Activated CD4-positive, alpha-beta T cell treated with anti-CD3 and anti-CD28 coated beads, Interleukin-2, amount 10 ng/mL, durations not matched to agents 7 days and 5 days (primary cell): Measurements from ENCODE around the gene BST2. TPM values are rescaled to one million over a fixed set of nuclear protein-coding genes. Genes with fewer than 3 reads are reported as not detected.
A peak's percentile ranks its signal among the peaks of the same experiment; 100 is the strongest.

Source experiments
- CTCF ChIA-PET: fragments of 350-600 bp; sonication (Branson Sonifier 250); formaldehyde crosslinking; loops from one replicate; lab custom pipeline; 2021; ENCODE audit warnings: antibody characterized with exemption; lab: Charles Lee
- POLR2A ChIA-PET: fragments of 350-600 bp; sonication (Branson Sonifier 250); formaldehyde crosslinking; loops from one replicate; lab custom pipeline; 2021; ENCODE audit warnings: antibody characterized with exemption; lab: Charles Lee
- DNase-seq: peaks from one replicate; pipeline ENCODE4 v3.0.0-alpha.2; 2020
- H3K27ac Mint-ChIP-seq: one replicate; pipeline ENCODE4 v1.8.0; 2021; ENCODE audit warnings: mild to moderate bottlenecking, moderate library complexity, mixed read lengths
- H3K27me3 Mint-ChIP-seq: one replicate; pipeline ENCODE4 v1.8.0; 2021; ENCODE audit warnings: mixed read lengths
- H3K36me3 Mint-ChIP-seq: one replicate; pipeline ENCODE4 v1.8.0; 2021; ENCODE audit warnings: low read depth, mixed read lengths
- H3K4me1 Mint-ChIP-seq: one replicate; pipeline ENCODE4 v1.8.0; 2021; ENCODE audit warnings: mixed read lengths
- H3K4me3 Mint-ChIP-seq: one replicate; pipeline ENCODE4 v1.8.0; 2021; ENCODE audit warnings: mild to moderate bottlenecking, moderate library complexity, mixed read lengths
- H3K9me3 Mint-ChIP-seq: one replicate; pipeline ENCODE4 v1.8.0; 2021; ENCODE audit warnings: mixed read lengths
- total RNA-seq, 2 experiments: library from RNA; stranded (reverse); gene quantifications; one replicate each; pipeline ENCODE4 v1.2.3, GENCODE V29; 2021

Gene BST2
- total RNA-seq, 2 experiments from 2014 or later, result 192 to 198 TPM

DNA sequence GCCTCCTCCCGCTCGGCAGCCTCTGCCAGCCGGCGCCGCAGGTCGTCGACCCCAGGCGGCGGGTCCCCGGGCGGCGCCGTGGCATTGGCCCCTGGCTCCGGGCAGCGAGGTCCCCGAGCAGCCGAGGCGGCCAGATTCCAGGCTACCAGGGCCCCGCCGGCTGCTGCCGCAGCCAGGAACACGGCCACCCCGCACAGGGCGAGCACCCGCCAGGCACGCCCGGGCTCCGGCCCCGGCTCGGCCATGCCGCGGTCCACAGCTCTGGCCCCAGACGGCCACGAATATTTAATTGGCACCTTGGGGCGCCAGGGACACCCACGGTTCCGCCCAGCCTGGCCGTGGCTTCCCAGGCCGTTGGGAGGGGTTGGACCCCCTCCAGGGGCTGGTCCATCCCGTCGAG, 11.5 kb downstream of the BST2 start, which contains the start of gene CCDC194:
CCDC194 (minus strand) TSS at position 283 of the 400 bp plus-strand sequence; CDS start at position 245, 38 bp downstream.
- ChIA-PET POLR2A (no interaction called here), CTCF (interaction anchor here (0.6 to 1.3 kb wide), 3 partner anchors 10 to 284 kb away, joined by 3 read pairs; no protein-coding TSS in a partner anchor)
- peaks cover 18% of the 10 kb centered on the region for H3K36me3 Mint-ChIP-seq
- H3K4me3 Mint-ChIP-seq, result peak within 1 kb of the TSS; percentile 25
- DNase-seq, result no peak
- H3K27ac Mint-ChIP-seq, result peak within 1 kb of the TSS; percentile 27
- peaks cover 3% of the 10 kb centered on the region for H3K9me3 Mint-ChIP-seq
- H3K4me1 Mint-ChIP-seq, result peaks cover 32% of the 10 kb centered on the region
- peaks cover 18% of the 10 kb centered on the region for H3K27me3 Mint-ChIP-seq

DNA sequence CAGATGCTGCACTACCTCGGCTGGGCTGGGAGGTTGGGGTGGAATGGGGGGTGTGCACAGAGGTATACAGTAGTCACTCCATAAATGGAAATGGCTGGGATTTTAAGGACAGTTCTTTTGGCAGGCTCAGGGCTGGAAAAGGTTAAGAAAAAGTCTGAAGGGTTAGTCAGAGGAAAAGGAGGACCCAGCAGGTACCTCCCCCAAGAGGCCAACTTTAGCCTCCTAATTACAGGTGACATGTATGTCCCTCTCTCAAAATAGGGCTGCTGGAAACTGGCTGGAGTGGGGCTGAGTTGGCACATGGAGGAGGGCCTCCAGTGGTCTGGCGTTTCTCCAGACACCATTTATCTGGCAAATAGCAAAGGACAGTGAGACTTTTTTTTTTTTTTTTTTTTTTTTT, 12.4 kb downstream of the BST2 start:
- H3K9me3 Mint-ChIP-seq, result peaks cover 3% of the 10 kb centered on the region
- peaks cover 30% of the 10 kb centered on the region for H3K4me1 Mint-ChIP-seq
- peaks cover 15% of the 10 kb centered on the region for H3K36me3 Mint-ChIP-seq
- no peak for DNase-seq
- ChIA-PET CTCF (no interaction called here), POLR2A (interaction anchor here (0.7 kb wide), 1 partner anchor 14 kb away, joined by 3 read pairs; no protein-coding TSS in a partner anchor)
- H3K27me3 Mint-ChIP-seq, result peaks cover 22% of the 10 kb centered on the region
- H3K4me3 Mint-ChIP-seq, result no peak overlapping the region
- H3K27ac Mint-ChIP-seq, result no peak overlapping the region

- ChIA-PET CTCF (interaction anchor here (0.6 to 1.0 kb wide), 4 partner anchors 9 to 163 kb away, joined by 3 to 5 read pairs (median 4); no protein-coding TSS in a partner anchor), POLR2A (no interaction called here)
- no peak for DNase-seq
- H3K9me3 Mint-ChIP-seq, result peaks cover 3% of the 10 kb centered on the region
- peak overlapping the region; percentile 82 for H3K27ac Mint-ChIP-seq
- peak overlapping the region; percentile 63 for H3K4me3 Mint-ChIP-seq
- H3K27me3 Mint-ChIP-seq, result peaks cover 22% of the 10 kb centered on the region
- peaks cover 7% of the 10 kb centered on the region for H3K36me3 Mint-ChIP-seq
- peaks cover 30% of the 10 kb centered on the region for H3K4me1 Mint-ChIP-seq
Measured at GRCh38 chr19:17391371-17392151, 13.9 kb downstream of the BST2 start.

DNA sequence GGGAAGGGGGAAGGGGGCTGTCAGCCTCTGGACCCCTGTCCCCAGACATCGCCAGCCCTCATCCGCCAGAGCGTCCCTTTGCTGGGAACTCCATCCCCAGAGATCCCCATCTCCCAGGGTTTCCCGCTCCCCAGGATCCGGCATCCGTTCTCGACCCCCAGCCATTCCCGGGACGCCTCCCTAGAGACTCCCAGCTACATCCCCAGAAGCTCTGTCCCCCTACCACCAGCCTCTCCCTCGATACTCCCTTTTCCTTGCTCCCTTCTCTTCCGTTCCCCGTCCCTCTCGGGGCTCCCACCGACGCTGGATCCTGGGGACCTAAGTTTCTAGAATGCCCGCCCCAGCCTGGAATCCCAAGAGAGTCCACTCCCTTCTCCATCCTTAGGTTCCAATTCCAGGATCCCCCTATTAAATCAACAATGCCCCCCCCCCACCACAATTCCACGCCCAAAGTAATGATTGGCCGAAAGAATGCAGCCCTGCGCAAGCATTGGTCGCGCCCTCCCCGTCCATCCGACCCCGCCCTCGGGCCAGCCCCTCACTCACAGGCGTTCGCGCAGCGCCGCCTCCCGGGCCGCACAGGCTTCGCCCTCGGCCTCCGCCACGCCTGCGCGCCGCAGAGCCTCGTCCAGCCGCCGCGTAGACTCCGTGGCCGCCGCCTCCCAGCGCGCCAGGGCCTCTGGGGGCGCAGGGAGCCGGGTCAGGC, 14.6 kb downstream of the BST2 start:
- POLR2A ChIA-PET, result no interaction called here
- peak overlapping the region; percentile 85 for H3K4me3 Mint-ChIP-seq
- H3K9me3 Mint-ChIP-seq, result peaks cover 3% of the 10 kb centered on the region
- peak; percentile 88 for DNase-seq
- peaks cover 30% of the 10 kb centered on the region for H3K4me1 Mint-ChIP-seq
- H3K27me3 Mint-ChIP-seq, result peaks cover 22% of the 10 kb centered on the region
- H3K27ac Mint-ChIP-seq, result peak overlapping the region; percentile 50
- CTCF ChIA-PET, result interaction anchor here (0.6 to 1.0 kb wide), 4 partner anchors 8 to 610 kb away, joined by 3 to 5 read pairs (median 4); no protein-coding TSS in a partner anchor
- peaks cover 7% of the 10 kb centered on the region for H3K36me3 Mint-ChIP-seq

DNA sequence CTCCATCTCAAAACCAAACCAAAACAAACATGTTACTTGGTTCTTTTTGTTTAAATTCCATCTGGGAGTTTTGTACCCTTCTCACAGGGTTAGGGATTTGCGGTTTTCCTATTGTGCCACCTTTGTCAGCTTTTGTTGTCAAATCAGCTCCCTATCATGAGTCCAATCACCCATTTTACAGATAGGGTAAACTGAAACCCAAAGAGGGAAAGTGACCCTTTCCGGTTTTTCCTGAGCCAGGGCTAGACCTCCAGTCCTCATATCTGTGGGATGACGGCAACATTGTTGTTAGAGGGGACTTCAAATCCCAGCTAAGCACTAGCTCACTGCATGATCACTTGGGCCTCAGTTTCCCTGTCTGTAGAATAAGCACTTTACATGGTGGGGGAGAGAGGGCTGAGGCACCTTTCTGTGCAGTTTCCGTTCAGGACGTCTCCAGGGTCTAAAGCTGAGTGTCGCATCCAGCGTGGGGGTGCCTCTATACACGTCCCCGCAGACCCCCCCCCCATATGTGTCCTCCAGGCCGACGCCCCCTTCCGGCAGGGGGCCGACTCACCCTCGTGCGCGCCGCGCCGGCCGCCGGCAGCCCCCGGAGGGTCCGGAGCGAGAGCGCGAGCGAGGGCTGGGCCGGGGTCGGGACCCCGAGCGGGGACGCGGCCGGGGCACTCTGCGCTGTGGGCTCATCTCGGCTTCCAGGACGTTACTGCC, 15.3 kb downstream of the BST2 start:
- no peak overlapping the region for H3K27ac Mint-ChIP-seq
- H3K4me3 Mint-ChIP-seq, result peak overlapping the region; percentile 85
- peaks cover 5% of the 10 kb centered on the region for H3K36me3 Mint-ChIP-seq
- POLR2A ChIA-PET, result no interaction called here
- CTCF ChIA-PET, result interaction anchor here (0.6 to 1.5 kb wide), 7 partner anchors 16 to 609 kb away, joined by 3 to 5 read pairs (median 3); partner anchors contain the start of gene MRPL34
- peaks cover 25% of the 10 kb centered on the region for H3K4me1 Mint-ChIP-seq
- H3K27me3 Mint-ChIP-seq, result peaks cover 22% of the 10 kb centered on the region
- peaks cover 3% of the 10 kb centered on the region for H3K9me3 Mint-ChIP-seq
- no peak for DNase-seq

DNA sequence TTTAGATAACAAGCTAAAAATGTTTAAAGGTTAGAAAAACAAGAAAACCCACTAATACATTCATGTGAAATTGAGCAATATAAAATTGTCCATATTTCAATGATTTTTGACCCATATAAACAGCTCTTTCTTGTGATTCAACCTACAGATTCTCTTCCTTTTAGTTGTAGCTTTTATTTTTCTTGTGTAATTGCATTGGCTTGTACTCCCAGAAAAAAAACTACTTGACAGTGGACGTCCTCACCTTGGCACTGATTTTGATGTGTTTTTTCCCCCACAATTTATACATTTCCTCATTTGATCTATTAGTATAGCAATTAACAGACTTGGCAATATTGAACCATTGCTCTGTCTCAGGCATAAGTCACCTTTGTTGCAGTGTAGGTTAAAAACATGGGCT, 16.1 kb downstream of the BST2 start:
- CTCF ChIA-PET, result interaction anchor here (0.5 to 1.9 kb wide), 7 partner anchors 17 to 982 kb away, joined by 3 to 8 read pairs (median 3); partner anchors contain the start of genes CCDC124 and MRPL34
- H3K36me3 Mint-ChIP-seq, result peaks cover 3% of the 10 kb centered on the region
- H3K27ac Mint-ChIP-seq, result no peak overlapping the region
- peaks cover 3% of the 10 kb centered on the region for H3K9me3 Mint-ChIP-seq
- H3K4me1 Mint-ChIP-seq, result peaks cover 19% of the 10 kb centered on the region
- H3K27me3 Mint-ChIP-seq, result peaks cover 22% of the 10 kb centered on the region
- no peak for DNase-seq
- POLR2A ChIA-PET, result no interaction called here
- peak overlapping the region; percentile 1 for H3K4me3 Mint-ChIP-seq

DNA sequence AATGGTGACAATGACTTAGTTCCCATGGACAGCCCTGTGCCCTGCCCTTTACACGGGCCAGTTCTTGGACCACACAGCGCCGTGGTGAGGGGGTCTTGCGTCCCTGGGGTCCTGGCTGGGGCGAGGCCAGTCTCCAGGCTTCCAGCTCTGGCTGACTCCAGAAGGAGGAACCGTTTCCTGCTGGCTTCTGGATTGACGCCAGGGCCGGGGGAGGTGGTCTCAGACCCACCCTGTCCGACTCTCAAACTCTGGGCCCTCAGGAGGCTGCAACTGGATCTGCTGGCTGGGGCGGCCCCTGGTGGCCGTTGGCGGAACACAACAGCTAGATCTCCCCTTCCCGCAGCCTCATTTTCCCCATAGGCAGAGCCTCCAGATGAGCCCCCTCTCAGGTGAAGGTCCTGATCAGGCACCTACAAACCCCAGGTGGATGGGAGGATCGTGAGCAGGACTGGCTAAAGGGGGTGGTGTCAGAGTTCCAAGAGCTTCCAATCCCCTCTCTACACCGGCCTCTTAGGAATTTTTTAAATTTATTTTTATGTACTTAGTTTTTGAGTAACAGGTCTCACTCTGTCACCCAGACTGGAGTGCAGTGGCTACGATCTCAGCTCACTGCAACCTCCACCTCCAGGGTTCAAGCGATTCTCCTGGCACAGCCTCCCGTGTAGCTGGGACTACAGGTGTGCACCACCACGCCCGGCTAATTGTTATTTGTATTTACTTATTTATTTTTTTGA, 19.4 kb downstream of the BST2 start:
- Mint-ChIP-seq H3K4me1 (peaks cover 17% of the 10 kb centered on the region), H3K4me3 (no peak overlapping the region), H3K36me3 (peaks cover 1% of the 10 kb centered on the region), H3K27me3 (peaks cover 22% of the 10 kb centered on the region), H3K9me3 (peaks cover 3% of the 10 kb centered on the region), H3K27ac (no peak overlapping the region)
- ChIA-PET CTCF (interaction anchor here (0.6 to 2.0 kb wide), 13 partner anchors 8 to 943 kb away, joined by 3 to 11 read pairs (median 3); no protein-coding TSS in a partner anchor), POLR2A (no interaction called here)
- peak; percentile 66 for DNase-seq

- Mint-ChIP-seq H3K27ac (no peak overlapping the region), H3K4me1 (peaks cover 11% of the 10 kb centered on the region), H3K36me3 (peaks cover 5% of the 10 kb centered on the region), H3K9me3 (peaks cover 10% of the 10 kb centered on the region), H3K4me3 (no peak overlapping the region), H3K27me3 (peaks cover 9% of the 10 kb centered on the region)
- ChIA-PET CTCF (no interaction called here), POLR2A (no interaction called here)
- DNase-seq, result no peak
Measured at GRCh38 chr19:17380426-17381138, 24.8 kb downstream of the BST2 start.

DNA sequence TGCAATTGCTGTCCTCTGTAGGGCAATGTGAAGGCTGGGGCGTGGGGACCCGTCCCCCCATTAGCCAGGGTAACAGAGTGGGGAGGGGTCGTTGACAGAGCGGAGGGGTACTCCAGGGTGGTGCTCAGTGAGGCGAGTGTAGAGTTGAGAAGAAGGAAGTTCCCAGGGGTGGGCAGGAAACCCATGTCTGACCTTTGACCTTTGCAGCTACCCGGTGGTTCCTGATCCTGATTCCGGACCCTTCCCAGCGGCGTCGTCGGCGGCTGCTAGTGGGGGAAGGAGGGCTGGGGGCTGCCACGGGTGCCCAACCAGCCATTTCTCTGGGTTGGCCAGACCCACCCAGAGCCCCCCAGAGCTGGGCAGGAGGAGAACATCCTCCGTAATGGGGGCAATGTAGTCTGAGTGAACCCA, 26.2 kb downstream of the BST2 start:
- POLR2A ChIA-PET, result no interaction called here
- Mint-ChIP-seq H3K4me3 (no peak overlapping the region), H3K27me3 (peaks cover 9% of the 10 kb centered on the region), H3K27ac (no peak overlapping the region), H3K36me3 (peaks cover 5% of the 10 kb centered on the region), H3K9me3 (peaks cover 10% of the 10 kb centered on the region), H3K4me1 (peaks cover 11% of the 10 kb centered on the region)
- DNase-seq, result no peak
- CTCF ChIA-PET, result interaction anchor here (1.1 kb wide), 1 partner anchor 117 kb away, joined by 3 read pairs; no protein-coding TSS in a partner anchor

DNA sequence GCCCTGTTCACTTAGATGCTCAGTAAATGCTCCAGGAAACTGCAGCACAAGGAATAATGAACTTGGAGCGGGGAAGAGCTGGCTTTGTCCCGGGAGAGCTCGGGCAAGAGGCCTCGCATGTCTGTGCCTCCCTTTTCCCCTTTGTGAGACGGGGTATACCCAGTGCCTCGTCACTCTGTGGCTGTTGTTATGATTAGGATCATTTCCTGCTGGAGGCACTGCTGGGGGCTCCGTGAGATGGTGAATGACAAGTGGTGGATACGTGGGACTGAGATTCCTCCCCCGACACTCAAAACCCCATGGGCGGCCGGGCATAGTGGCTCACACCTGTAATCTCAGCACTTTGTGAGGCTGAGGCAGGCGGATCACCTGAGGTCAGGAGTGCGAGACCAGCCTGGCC, 27.2 kb downstream of the BST2 start:
- H3K27ac Mint-ChIP-seq, result no peak overlapping the region
- peaks cover 9% of the 10 kb centered on the region for H3K27me3 Mint-ChIP-seq
- peaks cover 5% of the 10 kb centered on the region for H3K36me3 Mint-ChIP-seq
- CTCF ChIA-PET, result interaction anchor here (0.6 to 1.1 kb wide), 3 partner anchors 8 to 188 kb away, joined by 4 read pairs; no protein-coding TSS in a partner anchor
- no peak overlapping the region for H3K4me3 Mint-ChIP-seq
- peaks cover 7% of the 10 kb centered on the region for H3K4me1 Mint-ChIP-seq
- H3K9me3 Mint-ChIP-seq, result peaks cover 10% of the 10 kb centered on the region
- POLR2A ChIA-PET, result no interaction called here
- DNase-seq, result no peak

DNA sequence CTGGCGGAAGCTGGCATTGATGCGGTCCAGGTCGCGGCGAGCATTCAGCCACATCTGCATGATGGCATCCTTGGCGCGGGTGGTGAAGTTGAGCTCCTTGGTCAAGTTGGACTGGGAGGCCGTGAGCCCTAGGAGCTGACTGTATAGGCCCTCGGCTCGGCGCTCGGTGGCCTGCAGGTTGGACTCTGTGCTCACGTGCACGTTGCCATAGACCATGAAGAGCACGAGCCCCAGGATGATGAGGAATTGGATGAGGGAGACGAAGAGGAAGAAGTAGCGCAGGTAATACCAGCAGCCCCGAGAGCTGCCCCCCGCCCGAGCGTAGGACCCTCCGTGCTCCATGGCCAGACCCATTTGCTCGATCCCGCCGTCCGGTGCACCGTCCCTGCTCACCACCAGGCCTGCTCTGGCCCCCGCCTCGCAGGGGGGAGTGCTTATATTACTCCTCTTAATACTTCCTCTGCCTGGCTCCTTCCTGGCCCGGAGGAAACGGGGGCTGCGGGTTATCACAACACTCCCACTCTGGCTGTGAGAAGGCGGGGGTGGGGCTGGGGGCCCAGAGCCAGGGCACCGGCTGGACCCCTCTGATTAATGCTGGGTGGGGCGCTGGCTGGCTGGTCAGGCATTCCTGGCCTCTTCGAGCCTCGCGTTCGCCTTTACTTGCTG, 28.4 kb downstream of the BST2 start, which contains the start of gene PLVAP:
PLVAP (minus strand) TSS at position 408 of the 666 bp plus-strand sequence; CDS start at position 354, 54 bp downstream.
- Mint-ChIP-seq H3K36me3 (peaks cover 5% of the 10 kb centered on the region), H3K27ac (no peak within 1 kb of the TSS), H3K9me3 (peaks cover 10% of the 10 kb centered on the region), H3K4me3 (no peak within 1 kb of the TSS), H3K4me1 (peaks cover 1% of the 10 kb centered on the region), H3K27me3 (peaks cover 9% of the 10 kb centered on the region)
- ChIA-PET CTCF (interaction anchor here (0.6 to 0.9 kb wide), 4 partner anchors 9 to 81 kb away, joined by 3 to 5 read pairs (median 4); no protein-coding TSS in a partner anchor), POLR2A (no interaction called here)
- no peak for DNase-seq
